Femur (tissue), 1 donor: Measurements from ENCODE around the gene TMEM200A.

Source experiments
- DNase-seq: peaks from one replicate; pipeline ENCODE4 v3.0.0-alpha.2; 2017

Gene TMEM200A

GRCh38 chr6:130379223-130379622 is 13.4 kb downstream of the TMEM200A start:
- no peak for DNase-seq

DNA sequence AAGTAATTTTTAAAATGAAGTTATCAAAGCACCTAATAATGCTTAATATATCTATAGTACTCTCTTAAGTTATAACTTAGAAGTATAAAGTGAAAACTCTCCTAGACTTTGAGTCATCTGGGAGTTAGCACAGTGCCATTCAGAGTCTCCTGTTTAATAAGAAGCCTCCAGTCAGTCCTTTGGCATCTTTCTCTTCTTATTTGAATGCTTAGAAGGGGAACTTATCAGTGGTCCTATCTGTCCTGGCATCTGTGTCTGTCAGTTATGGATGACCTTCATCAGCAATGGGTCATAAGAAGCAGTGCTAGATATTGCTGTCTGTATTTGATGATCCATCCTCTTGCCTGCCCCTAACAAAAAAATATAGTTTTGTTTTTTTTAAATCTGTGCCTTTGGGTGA is 15.2 kb downstream of the TMEM200A start:
- DNase-seq, result no peak

- peak; percentile 22 for DNase-seq
Observed at GRCh38 chr6:130381459-130382380, 15.9 kb downstream of the TMEM200A start.

GRCh38 chr6:130382872-130383490 is 17.2 kb downstream of the TMEM200A start:
- DNase-seq, result no peak

- DNase-seq, result no peak
Observed at GRCh38 chr6:130385064-130385695, 19.4 kb downstream of the TMEM200A start.

DNA sequence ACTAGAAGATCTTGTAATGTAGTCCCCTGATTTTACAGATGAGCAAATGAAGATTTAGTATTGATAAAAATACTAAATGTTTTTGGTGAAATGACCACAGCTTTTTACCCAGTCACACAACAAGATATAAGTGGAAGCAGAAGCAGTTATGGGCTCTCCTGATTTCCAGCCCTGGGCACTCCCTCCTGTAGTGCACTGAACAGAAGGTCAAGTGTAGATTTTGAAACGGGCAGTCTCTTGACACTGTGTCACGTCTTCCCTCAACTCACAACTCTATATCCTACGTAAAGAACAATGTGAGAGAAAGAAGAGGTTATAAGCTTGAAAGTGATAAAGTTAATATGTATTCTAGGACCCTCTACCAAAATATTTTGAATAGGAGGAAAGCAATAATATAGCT is 23.3 kb downstream of the TMEM200A start:
- DNase-seq, result no peak

DNA sequence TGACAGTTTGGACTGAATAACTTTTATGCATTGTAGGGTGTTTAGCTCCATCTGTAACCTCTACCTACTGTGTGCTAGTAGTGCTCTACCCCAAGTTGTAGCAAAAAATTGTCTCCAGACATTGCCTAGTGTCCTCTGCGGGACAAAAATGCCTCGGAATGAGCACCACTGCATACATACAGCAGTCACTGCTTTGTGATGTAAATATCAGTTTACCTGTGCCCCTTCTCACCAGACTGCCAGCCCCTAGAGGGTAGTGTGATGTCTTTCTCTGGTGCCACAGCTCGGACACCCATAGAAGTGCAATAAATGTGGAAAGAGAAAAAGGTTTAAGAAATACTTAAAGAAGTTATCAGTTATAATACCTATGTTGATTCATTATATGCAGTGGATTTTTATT is 25.1 kb downstream of the TMEM200A start:
- no peak for DNase-seq

DNA sequence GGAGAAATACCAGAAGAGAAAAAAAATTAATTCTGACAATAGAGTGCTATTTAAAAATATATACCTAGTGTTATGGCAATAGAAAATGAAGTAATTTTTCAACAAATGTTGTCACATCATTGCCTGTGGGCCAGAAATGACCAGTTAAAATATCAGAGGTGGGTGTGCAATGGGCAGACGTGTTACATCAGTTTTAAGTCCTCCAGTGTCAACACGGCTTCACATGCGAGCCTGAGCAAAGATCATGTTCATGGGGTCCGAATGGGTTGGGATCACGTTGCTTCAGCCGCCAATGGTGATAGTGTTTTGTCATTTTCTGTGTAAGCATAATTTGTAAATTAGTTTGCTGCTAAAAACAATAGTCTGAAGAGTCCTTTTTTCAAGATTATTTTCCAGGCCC is 27.5 kb downstream of the TMEM200A start:
- DNase-seq, result no peak

DNA sequence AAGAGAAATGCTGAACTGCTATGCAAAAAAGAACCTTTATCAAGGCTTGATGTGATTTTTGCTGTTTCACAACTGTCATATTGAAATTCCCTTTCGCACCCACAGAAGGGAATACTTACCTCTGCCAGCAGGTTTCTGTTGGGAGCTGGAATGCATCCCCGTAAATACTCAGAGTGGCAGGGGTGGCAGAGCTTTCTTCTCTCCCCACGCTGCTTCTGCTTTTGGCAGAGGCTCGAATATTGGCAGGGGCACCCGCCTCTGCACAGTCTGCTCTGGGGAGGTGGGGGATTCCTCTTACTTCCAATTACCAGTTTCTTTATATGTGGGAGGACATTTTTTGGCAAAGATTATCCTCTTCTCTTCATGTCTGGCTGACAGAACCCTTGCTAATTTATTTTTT is 28.4 kb downstream of the TMEM200A start:
- DNase-seq, result no peak

GRCh38 chr6:130395164-130395563 is 29.3 kb downstream of the TMEM200A start:
- DNase-seq, result no peak

GRCh38 chr6:130396722-130397121 is 30.9 kb downstream of the TMEM200A start:
- no peak for DNase-seq

- DNase-seq, result no peak
Observed at GRCh38 chr6:130405549-130405948, 39.7 kb downstream of the TMEM200A start.

GRCh38 chr6:130407032-130407431 is 41.2 kb downstream of the TMEM200A start:
- no peak for DNase-seq

- DNase-seq, result no peak
Observed at GRCh38 chr6:130409418-130410100, 43.7 kb downstream of the TMEM200A start.

DNA sequence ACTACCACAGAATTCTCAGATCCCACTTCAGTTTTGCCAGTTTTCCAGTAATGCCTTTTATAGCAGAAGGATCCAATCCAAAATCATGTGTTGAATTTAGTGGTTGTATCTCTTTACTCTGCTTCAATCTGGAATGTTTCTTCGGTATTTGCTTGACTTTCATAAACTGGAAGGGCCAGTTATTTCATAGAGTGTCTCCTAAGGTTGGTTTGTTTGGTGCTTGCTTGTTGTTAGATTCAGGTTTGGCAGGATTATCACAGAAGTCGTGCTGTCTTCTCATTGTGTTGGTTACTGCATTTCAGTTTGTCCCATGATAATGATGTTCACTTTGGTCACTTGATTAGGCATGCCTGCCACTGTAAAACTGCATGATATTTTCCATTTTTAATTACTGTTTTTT is 45.7 kb downstream of the TMEM200A start:
- DNase-seq, result no peak

DNA sequence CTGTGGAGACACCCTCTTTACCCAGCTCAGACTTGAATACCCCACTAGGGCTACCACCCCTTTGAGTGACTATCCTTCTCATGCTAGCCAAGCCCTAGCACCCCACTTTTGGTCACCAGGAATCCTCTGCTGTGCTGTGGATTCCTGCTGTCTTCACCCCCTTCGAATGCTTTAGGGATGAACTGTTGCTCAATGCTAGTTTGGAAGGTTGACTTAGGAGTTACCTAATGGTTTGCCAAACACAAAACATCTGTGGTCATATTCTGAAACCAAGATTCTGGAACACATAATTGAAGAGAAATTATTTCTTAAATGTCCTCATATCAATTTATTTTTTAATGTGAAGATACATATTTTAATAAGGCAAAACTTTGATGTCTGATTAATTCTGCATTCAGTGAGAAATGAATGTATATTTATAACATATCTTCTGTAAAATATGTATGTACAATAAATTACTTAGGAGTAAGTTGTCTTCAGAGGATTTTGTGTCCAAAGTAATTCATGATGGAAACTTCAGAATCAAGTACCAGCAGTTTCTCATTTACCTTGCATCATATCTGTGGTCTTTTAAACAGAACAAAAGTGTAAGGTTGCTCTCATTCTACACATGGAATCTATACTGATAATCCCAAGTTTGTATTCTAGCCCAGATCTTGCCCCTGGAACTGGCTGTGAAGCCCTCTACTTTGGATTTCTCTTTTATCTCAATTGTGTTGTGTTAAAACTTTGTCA is 46.9 kb downstream of the TMEM200A start:
- DNase-seq, result no peak

GRCh38 chr6:130417951-130418350 is 52.1 kb downstream of the TMEM200A start:
- DNase-seq, result no peak

GRCh38 chr6:130420911-130421310 is 55.1 kb downstream of the TMEM200A start:
- no peak for DNase-seq

GRCh38 chr6:130421585-130421984 is 55.8 kb downstream of the TMEM200A start:
- DNase-seq, result no peak

- no peak for DNase-seq
Observed at GRCh38 chr6:130423044-130423443, 57.2 kb downstream of the TMEM200A start.

- DNase-seq, result no peak
Observed at GRCh38 chr6:130424710-130425109, 58.9 kb downstream of the TMEM200A start.

DNA sequence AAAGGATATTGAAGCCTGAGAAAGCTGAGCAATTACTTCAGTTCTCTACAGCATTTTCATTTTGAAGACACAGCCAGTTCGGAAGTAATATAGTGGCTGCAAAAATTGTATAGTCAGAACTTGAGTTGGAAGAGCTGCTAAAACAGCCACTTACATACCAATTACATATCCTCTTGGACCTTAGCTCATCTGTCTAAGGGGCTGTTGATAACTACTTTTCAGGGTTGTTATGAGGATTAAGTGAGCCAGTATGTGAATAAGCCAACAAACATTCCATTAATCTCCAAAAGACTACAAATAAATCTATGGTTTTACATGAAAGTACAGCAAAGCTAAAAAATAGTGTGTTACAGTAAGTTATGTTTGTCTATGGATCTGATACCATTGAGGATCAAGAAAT is 59.7 kb downstream of the TMEM200A start:
- no peak for DNase-seq
